Measurements from ENCODE around the gene CEP97.
A peak's percentile ranks its signal among the peaks of the same experiment; 100 is the strongest.

The CEP97 gene

DNA sequence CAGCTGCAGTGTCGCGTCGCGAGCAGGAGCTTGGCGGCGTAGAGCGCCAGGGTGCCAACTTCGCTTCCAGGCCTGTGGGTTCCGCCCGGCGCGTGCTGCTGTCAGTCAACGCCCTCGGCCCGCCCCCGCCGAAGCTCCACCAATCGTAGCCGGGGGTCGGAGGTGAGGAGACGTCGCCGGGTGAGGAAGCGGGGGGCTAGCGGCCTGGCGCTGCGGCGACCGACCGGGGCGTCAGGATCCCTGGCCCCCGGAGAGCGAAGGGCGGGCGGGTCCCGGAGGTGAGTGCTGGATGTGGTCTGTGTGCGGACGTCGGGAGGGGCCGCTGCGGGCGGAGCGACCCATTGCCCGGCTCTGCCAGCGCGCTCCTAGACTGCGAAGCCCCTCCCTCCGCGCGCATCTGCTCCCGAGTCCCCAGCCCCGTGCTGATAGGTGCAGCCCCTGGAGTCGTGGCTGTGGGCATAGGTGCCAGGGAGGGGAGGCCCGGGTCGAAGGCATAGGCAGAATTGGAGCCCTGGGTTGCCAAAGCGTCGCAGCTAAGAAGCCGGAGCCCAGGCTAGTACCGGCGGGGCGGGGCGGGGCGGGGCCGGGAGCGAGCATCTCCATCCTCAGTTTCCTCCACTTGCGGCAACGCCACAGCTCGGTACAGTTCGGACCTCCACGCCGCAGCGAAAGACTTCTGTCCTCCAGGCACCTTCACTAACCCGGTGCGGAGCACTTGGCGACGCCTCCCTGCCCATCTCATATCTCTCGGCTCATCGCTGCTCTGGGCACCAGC lies 54.8 kb downstream of the CEP97 start, which contains the start of gene NXPE3:
Gene NXPE3, plus strand, starts transcription at position 165 of the 775 bp plus-strand sequence. CDS start 6,386 bp downstream, outside the sequence.
- DNase-seq = peak; percentile 20

DNA sequence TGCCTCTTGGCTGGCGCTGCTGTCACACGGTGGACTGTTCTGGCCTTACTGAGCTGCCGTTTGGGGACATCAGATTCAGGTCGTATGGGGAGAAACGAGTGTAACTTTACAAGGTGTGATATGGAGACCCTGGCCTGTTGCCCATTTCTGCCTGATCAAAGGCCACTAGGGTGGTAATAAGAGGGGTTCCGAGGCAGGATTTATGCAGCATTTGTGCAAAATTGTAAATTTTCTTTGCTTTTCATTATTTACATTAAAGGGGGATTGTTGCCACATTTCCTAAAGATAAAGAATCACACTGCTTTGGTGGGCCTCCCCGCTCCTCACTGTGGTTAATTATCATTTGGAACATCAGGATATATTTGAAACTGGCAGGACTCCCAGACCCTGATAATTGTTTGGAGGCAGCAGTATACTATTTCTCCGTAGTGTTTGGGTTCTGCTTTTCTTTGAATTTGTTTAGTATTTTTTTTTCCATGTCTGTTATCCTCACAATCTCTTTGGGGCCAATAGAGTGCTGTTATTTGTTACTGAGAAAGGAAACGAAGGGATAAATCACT lies 55.5 kb downstream of the CEP97 start:
- no peak for DNase-seq

DNA sequence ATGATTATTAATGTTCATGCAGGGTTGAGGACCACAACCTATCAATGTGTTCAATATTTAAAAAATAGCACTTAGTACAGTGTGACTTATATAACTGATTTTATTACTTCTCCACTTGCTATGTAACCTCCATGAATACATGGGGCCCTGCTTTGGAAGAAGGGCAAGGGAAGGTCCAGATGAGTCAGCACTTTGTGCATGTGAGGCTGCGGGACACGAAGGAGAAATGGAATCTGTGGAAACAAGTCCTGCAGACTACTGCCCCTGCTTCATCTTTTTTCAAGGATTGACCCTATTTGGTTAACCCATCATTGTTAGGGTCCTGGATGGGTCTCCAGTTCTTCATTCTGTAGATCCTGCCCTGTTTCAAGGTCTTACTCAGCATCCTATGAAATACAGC lies 56.2 kb downstream of the CEP97 start:
- no peak for DNase-seq

DNA sequence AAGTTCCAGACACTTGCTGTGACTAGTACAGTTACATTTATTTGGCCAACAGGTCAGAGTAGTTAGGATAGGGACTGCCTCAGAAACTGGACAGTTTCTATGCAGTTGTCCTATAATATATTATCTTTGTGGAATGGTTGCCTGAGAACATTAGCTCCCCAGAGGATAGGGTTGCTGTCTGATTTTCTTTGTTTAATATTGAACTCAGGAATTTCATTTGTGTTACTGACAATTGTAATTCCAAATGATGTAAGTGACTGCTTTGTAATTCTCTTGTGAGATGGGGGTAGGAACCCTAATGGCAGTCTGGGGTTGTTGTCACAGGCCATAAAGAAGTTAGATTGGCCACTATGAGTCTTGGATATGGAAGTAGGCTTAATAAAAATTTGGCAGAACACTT lies 56.8 kb downstream of the CEP97 start:
- no peak for DNase-seq

DNA sequence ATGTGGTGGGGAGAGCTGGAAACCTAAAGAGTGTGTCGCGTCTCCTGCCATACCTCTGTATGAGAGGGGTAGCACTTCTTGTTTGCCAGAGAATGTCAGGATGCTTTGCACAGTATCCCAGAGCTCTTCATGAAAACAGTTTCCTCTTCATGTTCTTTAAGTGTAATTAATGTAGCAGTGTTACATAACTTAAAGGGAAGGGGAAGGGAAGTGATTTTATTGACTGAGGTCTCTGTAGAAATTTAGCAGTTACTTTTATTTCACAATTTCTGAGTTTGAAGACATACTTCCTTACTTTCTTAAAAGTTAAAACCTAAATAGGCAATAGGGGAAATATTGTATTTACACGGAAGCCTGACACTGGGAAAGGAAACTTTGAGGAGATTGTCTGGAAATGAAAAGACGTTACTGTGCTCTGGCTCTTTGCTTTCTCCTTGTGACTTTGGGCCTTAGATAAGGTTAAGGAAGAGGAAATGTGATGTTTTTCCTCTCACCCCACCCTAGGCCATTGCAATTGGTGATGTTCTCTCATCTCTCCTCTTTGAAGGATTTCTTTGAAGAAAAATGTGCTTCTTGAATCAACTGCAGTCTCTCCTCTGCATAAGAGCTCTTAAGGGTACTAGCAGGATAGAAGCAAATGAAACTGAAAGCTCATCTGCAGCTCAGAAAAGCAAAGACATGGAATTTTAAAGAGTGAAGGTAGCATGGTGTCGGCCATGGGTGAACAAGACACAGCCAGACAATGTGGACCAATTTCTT lies 60.6 kb downstream of the CEP97 start:
- DNase-seq = no peak

DNA sequence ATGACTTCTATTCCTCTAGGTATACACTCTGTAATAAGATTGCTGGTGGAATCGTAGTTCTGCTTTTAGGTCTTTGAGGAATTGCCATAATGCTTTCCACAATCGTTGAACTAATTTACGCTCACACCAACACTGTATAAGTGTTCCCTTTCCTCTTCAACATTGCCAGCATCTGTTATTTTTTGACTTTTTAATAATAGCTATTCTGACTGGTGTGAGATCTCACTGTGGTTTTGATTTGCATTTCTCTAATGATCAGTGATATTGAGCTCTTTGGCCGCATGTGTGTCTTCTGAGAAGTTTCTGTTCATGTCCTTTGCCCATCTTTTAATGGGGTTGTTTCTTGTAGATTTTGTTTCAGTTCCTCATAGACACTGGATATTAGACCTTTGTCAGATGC lies 67.4 kb downstream of the CEP97 start:
- DNase-seq = no peak

DNA sequence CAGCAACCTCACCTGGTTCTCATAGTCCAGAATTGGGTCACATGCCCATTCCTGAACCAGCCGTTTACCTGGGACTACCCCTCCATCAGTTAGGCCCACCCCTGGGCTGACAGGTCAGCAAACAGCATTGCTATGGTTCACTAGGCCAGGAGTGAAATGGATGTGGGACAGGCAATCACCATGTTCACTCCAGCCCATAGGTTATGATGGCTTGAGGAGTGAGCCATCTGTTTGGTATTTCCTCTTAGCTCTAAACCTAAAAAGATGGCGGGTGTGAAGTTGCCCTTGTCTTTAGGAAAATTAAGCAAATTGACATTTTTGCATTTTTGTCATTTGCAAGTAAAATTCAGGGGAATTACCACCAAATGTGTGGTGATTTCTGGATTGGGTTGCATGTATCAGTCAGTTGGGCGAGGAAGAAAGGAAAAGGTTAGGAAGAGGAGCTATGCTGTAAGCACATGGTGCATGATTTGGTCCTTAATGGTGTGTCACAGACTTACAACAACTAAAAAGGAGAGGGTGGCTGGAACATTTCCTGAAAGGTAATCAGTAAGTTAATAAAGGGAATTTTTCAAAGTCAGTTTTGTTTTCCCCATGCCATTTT lies 71.8 kb downstream of the CEP97 start:
- no peak for DNase-seq

DNA sequence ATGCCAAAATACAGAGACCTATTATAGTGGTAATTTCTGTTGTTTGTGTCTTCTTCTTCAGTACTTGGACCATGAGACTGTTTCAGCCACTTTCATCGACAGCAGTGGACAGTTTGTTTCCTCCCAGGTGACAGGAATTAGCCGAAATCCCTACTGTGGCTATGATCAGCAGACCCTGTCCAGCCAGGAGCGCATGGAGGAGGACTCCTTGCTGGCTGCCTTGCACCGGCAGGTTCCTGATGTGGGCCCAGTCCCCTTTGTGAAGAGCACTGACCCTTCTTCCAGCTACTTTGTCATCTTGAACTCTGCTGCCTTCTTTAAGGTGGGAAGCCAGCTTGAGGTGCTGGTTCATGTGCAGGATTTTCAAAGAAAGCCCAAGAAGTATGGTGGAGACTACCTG lies 76.8 kb downstream of the CEP97 start:
- DNase-seq = no peak

DNA sequence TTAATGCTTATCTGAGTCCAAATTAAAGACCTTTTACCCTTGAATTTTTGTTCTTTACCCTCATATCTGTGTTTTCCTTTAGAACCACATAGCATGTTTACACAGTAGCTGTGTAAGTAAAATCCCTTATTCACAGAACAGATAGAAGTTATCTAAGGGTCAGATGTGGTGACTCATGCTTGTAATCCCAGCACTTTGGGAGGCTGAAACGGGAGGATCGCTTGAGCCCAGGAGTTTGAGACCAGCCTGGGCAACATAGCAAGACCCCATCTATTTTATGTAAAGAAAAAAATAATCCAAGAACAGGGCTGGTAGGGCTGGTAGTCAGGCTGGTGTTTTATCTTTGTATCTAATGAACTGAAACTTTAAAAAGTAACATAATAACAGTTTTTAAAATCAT lies 77.8 kb downstream of the CEP97 start:
- DNase-seq = no peak

DNA sequence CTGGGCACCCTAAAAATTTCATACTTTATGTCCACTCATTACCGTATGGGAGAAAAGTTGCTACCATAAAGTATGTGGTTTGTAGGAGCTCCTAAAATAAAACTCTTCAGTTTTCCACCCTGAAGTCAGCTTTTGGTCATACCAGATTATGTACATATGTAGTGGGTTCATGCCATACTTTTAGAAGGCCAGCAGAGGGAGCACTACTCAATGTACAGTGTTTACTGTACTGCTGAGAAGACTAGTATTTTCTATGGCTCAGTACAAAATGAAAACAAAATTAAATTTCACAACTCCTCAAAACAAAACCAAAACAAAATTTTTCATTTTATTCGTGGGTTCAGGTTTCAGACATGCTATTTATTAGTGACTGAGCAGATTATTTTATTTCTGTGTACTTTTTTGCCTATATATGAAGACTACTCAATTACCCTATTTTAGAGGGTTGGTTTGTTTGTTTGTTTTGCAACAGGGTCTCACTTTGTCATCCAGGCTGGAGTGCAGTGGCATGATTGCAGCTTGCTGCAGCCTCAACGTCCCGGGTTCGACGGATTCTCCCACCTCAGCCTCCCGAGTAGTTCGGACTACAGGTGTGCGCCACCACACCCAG lies 78.9 kb downstream of the CEP97 start:
- no peak for DNase-seq

DNA sequence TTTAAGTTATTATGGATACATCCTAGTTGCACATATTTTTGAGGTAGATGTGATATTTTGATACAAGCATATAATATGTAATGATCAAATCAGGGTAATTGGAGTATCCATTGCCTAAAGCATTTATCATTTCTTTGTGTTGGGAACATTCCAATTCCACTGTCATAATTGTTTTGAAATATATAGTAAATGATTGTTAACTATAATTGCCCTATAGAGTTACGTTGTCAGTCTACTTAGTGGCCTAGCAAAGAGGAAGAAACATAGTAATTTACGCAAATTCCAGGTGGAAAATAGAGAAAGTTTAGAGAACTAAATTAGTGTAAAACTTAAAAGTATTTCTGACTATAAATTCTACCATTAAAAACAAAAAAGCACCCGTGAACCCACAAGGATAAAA lies 79.5 kb downstream of the CEP97 start:
- DNase-seq = no peak

DNA sequence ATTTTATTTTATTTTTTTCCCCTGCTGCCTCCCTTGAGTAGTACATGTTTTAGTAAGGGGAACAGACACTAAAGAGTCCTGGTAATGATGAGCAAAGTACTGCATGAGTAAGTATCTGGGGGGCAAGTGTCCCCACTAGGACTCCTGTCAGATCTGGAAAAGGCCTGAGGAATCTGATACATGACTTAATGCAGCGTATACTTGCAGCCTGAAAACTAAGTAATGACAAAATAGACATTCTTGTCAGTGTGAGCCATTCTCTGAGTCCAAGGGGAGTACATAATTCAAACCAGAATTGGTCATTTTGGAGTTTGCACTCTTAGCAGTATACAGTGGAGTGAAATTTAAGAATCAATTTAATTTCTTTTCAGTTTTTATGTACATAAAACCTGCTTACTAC lies 82.1 kb downstream of the CEP97 start:
- no peak for DNase-seq

DNA sequence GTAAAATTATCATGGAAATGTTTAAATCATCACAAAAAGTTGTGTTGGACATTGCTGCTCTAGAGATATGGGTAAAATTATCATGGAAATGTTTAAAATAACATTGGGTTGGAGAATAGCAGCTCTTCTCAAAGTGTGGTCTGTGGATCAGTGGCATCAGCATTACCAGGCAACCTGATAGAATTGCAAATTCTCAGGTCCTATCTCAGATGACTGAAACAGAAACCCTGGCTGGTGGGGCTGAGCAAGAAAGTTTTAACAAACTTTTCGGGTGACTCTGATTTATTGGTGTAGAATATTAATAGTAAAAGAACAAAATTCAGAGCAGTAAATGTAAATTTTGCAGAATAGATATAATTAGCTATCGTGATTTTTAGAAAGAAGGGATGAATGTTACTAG lies 83.5 kb downstream of the CEP97 start:
- DNase-seq = no peak

DNA sequence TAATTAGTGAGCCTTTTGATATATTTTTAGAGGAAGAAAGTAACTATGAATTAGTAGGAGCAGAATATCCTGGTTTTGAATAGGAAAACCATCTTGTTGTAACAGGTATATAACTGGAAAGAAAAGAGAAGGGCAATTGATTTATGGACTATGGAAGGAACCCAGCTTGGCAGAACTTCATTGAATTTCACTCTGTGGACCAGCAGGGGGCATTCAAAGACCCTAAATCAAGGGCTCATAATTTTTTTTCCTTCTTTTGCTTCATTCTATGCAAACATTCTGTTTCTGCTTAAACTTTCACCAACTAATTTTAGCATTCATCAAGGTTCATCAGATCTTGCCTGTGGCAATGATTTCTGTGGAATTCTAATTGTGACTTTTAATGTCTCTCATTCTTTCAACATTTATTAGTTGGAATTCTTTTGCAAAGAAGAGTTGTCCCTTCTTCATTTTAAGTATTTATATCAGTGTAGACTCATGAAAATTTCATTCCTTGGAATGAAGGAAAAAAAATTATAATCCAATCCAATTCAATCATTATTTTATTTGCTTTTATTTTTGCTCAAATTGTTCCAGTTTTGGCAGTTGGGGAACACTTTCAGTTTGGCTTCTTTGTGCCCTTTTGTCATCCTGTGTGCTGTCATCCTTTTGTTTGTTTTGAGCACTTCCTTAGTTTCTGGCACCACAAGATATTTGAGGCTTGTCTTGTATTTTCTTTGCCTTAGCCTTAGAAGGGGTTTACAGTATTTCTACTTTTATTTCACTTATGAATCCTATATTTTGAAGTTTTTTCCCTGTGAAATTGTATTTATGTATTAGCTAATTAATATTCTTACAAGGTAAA lies 85.0 kb downstream of the CEP97 start:
- no peak for DNase-seq

DNA sequence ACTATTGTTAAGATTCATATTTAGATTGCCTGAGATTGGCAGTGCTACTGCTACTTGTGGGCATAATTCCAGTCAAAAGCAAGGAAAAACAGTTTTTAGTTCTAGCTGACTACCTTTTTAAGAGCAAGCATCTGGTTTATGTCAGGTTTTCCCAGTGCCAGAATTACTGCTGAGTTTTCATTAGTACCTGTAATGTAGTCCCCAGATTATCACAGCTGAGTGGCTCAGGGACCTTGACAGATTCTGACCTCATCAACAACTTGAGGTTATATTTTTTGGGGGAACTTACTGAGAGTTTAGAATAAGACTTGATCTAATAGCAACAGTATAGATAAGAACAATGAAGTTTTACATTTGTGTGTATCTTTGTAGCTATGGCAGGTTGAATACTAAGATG lies 85.6 kb downstream of the CEP97 start:
- no peak for DNase-seq

DNA sequence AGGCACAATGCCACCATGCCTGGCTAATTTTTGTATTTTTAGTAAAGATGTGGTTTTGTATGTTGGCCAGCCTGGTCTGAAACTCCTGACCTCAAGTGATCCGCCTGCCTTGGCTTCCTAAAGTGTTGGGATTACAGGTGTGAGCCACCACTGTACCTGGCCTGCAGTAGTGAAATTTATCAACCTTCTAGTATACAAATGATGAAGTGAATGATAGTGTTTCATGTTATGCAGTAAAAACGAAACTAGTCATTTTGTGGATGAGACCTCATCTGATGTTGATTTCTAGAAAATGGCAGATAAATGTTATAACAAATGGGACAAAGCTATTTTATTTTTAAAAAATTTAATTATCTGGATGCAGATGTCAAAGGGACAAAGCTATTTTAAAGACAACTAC lies 87.5 kb downstream of the CEP97 start:
- no peak for DNase-seq

DNA sequence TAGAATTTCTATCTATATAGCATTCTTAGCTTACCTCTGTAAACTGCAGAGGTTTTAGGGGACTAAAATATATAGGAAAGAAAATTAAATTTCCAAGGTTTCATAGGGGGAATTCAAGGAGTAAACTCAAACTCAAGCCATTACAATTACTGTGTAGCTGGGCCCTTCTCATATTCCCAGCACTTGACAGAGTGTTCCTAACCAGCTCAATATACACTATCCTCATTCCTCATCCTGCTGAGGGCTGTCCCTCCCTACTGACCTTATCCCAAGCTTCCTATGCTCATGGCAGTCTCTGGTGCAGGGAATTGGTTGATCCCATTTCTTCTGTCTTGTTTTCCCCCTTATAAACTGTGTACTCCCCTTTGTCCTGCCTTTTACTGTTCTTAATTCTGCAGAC lies 88.5 kb downstream of the CEP97 start:
- no peak for DNase-seq

DNA sequence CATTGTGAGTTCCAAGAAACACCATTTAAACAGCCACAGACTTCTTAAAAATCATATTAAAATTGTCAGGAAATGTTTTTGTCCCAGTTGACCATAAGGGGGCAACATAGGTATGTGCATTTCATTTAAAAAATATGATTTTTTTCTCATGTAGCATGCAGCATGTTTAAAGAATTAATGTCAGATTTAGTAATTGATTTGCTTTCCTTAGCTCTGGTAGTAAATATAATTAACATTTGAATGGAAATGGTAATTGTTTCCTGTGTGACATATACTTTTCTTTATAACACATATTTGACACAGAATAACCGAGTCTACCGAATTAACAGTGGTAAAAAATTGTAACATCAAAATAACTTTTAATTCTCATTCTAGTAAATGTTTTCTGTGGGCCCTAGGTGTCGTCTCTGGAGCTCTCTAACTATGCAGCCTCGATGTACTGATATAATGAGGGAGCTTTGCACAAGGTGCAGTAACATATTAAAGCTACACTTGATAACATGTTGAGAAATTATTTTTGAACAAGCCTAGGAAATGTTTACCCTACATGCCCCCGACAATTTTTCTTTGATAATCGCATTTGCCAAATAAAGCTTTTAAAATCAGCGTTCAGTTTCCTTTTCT lies 89.5 kb downstream of the CEP97 start:
- no peak for DNase-seq

DNA sequence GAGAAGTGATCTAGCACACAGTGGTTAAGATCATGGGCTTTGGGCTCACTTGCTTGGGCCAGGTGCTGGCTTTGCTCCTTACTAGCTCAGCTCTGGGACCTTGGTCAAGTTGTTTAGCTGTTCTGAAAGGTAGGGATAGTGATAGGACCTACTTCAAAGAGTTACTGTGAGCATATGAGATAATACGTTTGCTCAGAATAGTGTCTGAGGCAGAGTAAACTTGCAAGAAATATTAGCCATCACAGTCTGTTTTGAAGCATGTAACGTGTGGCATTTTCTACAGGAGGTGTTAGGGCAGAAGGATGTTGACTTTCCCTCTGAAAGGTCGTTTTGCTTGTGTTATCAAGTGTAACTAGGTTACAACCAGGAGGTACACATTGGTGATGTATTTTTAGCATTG lies 90.4 kb downstream of the CEP97 start:
- no peak for DNase-seq

DNA sequence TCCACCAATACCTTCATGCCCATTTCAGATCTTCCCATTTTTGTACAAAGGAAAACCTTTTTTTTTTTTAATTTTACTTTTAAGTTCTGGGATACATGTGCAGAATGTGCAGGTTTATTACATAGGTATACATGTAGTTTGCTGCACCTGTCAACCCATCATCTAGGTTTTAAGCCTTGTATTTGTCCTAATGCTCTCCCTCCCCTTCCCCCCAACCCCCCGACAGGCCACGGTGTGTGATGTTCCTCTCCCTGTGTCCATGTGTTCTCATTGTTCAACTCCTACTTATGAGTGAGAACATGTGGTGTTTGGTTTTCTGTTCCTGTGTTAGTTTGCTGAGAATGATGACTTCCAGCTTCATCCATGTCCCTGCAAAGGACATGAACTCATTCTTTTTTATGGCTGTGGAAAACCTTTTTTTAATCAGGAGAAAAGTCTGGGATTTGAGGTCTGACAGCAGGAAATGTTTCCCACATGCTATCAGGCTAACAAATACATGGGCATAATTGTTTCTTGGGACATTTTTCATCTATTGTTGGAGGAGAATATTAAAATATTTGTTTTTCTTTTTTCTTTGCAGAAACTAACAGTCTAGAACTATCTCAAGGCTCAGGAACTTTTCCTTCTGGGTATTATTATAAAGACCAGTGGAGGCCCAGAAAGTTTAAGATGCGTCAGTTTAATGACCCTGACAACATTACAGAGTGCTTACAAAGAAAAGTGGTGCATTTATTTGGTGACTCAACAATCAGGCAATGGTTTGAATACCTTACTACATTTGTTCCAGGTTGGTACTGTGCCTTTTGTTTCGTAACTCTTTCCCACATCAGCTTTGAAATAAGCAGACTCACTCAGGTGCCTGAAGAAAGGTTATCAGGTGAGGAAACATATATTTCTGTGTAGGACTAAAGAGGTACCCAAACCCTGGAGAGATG lies 92.1 kb downstream of the CEP97 start:
- DNase-seq = no peak

DNA sequence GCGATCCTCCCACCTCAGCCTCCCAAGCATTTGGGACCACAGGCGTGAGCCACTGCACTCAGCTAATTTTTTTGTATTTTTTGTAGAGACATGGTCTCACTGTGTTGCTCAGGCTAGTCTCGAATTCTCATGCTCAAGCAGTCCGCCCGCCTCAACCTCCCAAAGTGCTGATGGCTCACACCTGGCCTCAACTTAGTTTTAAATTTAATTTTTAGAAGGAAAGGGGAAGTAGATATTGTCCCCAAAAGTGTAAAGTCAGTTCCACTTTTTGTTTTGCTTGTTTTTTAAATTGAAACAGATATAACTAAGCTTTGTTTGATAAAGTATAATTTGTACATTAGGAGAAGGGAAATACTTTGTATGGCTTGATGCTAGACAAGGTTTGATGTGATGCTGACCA lies 93.6 kb downstream of the CEP97 start:
- no peak for DNase-seq
